Left forelimb (tissue), 1 donor: ENCODE measurements around the gene ZBED6.

ENCODE experiments used
- DNase-seq: peaks from one replicate; pipeline ENCODE4 v3.0.0-alpha.2; 2018; ENCODE audit warnings: low spot score

Gene ZBED6

DNA sequence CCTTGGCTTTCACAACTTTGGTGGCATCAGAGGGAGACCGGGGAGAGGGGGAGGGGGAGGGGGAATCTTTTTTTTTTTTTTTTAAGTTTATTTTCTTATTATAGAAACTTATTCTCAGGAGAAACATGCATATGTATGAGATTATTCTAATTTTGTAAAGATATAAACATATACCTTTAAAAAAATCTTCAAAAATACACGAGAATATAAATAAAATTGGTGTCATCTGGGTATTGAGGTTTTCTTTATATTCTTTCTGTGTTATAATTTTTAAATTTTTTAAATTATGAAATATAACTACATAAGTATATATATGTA lies 47.1 kb downstream of the ZBED6 start:
- DNase-seq, result no peak

DNA sequence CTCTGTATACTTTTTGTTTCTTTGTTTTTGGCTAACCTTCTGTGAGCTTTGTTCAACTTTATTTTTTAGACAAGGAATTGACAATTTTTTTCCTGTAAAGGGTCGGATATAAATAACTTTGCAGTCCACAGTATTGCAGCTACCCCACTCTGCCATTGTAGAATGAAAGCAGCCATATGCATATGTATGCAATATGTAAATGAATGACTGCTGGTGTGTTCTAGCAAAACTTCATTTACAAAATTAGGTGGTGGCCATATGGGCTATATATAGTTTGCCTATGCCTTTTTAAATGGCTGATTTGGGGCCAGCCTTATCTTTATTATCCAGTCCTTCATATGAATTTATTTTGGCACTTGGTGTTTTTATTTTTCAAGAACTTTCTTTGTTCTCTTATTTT lies 48.0 kb downstream of the ZBED6 start:
- no peak for DNase-seq
